IPS-15b (cell line): ENCODE measurements around the gene VSTM2L.

ENCODE experiments used
- H3K27me3 ChIP-seq: one replicate; pipeline ENCODE4 v1.6.1; 2013; ENCODE audit warnings: low read length; ENCODE audit not compliant: control insufficient read depth, insufficient read depth
- H3K36me3 ChIP-seq: one replicate; pipeline ENCODE4 v1.6.1; 2013; ENCODE audit warnings: low read length; ENCODE audit not compliant: control insufficient read depth, insufficient read depth
- H3K4me1 ChIP-seq: one replicate; pipeline ENCODE4 v1.6.1; 2013; ENCODE audit warnings: mild to moderate bottlenecking, low read length; ENCODE audit not compliant: control insufficient read depth, insufficient read depth
- H3K4me3 ChIP-seq: one replicate; pipeline ENCODE4 v1.5.1; 2013; ENCODE audit warnings: low read depth, low read length
- H3K9ac ChIP-seq: one replicate; pipeline ENCODE4 v1.6.1; 2013; ENCODE audit warnings: low read depth, mild to moderate bottlenecking, low read length
- H3K9me3 ChIP-seq: one replicate; pipeline ENCODE4 v1.6.1; 2013; ENCODE audit warnings: mild to moderate bottlenecking, low read length; ENCODE audit not compliant: control insufficient read depth, insufficient read depth

VSTM2L gene

GRCh38 chr20:37915800-37916570 lies 13.1 kb downstream of the VSTM2L start:
- H3K36me3 ChIP-seq, result no peaks in the 10 kb centered on the region
- peaks cover 8% of the 10 kb centered on the region for H3K4me1 ChIP-seq
- H3K9ac ChIP-seq, result no peak overlapping the region
- H3K4me3 ChIP-seq, result peak overlapping the region; percentile 71
- H3K27me3 ChIP-seq, result peaks cover 11% of the 10 kb centered on the region
- no peaks in the 10 kb centered on the region for H3K9me3 ChIP-seq

DNA sequence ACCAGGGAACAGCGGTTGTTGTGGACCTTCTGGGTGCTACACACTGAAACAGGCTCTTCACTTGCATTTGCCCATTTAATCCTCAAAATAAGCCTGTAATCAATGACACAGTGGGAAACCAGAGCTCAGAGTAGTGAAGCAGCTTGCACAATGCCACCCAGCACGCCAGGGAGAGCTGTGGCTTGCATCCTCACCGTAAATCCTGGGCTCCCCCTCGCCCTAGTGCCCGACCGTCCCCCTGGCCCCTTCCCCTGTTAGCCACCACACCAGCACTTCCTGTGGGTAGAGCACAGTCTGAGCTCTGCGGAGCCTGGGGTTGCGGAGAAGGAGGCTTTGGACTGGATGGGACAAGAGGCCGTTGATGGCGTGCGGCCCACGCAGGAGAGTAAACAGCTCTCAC lies 14.5 kb downstream of the VSTM2L start:
- no peaks in the 10 kb centered on the region for H3K9me3 ChIP-seq
- H3K4me1 ChIP-seq, result no peaks in the 10 kb centered on the region
- no peaks in the 10 kb centered on the region for H3K36me3 ChIP-seq
- no peak overlapping the region for H3K4me3 ChIP-seq
- H3K27me3 ChIP-seq, result peaks cover 10% of the 10 kb centered on the region
- H3K9ac ChIP-seq, result no peak overlapping the region

GRCh38 chr20:37918035-37918434 lies 15.1 kb downstream of the VSTM2L start:
- no peaks in the 10 kb centered on the region for H3K4me1 ChIP-seq
- H3K36me3 ChIP-seq, result no peaks in the 10 kb centered on the region
- no peak overlapping the region for H3K9ac ChIP-seq
- peaks cover 5% of the 10 kb centered on the region for H3K27me3 ChIP-seq
- H3K4me3 ChIP-seq, result no peak overlapping the region
- H3K9me3 ChIP-seq, result no peaks in the 10 kb centered on the region

DNA sequence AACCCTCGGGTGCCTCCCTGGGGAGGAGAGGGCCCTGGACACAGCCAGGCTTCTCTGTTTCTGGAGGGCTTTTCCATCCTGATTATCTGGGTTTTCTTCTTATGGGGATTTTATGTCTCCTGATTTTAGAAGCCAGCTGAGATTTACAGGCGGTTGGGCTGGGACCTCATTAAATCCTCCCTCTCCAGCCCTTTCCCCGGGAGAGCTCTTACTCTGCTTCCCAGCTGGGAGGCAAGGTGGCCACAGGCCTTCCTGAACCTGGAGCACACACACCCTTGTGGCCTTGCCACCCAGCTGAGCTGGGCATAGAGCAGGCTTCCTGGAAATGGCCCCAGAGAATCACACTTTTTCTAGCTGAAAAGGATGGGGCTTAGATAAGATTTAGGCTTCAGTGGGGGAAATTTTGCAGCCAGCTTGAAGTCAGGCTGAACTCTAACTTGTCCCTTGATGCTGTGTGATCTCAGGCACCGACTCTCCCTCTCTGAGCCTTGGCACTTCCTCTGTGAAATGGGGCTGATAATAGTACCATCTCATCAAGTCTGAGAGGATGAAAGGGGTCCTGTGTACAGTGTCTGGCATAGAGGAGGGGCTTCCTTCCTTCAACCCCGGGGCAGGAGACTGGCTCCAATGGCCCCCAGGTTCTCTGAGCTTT lies 16.6 kb downstream of the VSTM2L start:
- peaks cover 4% of the 10 kb centered on the region for H3K27me3 ChIP-seq
- H3K4me1 ChIP-seq, result no peaks in the 10 kb centered on the region
- H3K9ac ChIP-seq, result no peak overlapping the region
- no peaks in the 10 kb centered on the region for H3K9me3 ChIP-seq
- H3K36me3 ChIP-seq, result no peaks in the 10 kb centered on the region
- H3K4me3 ChIP-seq, result no peak overlapping the region

DNA sequence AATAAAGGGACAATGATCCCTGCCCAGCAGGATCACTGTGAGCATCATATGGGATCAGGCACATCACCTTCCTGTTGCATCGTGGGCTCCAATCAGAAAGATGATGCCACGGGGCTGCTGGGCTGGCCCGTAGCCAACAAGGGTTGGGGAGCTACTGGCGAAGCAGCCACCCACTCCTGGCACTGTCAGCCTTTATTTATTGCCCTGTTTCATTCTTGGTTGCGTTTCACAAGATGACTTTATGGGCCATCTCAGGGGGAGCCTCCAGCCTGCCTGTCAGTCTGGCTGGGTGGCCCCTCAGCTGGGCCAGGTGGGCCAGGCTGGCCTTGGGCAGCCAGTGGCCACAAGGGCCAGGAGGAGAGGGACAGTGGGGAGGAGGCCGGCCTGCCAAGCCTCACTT lies 17.3 kb downstream of the VSTM2L start:
- H3K9me3 ChIP-seq, result no peaks in the 10 kb centered on the region
- H3K4me3 ChIP-seq, result no peak overlapping the region
- no peaks in the 10 kb centered on the region for H3K36me3 ChIP-seq
- H3K9ac ChIP-seq, result no peak overlapping the region
- H3K27me3 ChIP-seq, result peaks cover 4% of the 10 kb centered on the region
- H3K4me1 ChIP-seq, result no peaks in the 10 kb centered on the region

- peaks cover 4% of the 10 kb centered on the region for H3K27me3 ChIP-seq
- no peak overlapping the region for H3K4me3 ChIP-seq
- H3K4me1 ChIP-seq, result no peaks in the 10 kb centered on the region
- no peak overlapping the region for H3K9ac ChIP-seq
- no peaks in the 10 kb centered on the region for H3K36me3 ChIP-seq
- H3K9me3 ChIP-seq, result no peaks in the 10 kb centered on the region
Observed at GRCh38 chr20:37920679-37921322, 17.9 kb downstream of the VSTM2L start.

- Histone ChIP-seq H3K9me3 (no peaks in the 10 kb centered on the region), H3K27me3 (peaks cover 4% of the 10 kb centered on the region), H3K9ac (no peak overlapping the region), H3K4me3 (no peak overlapping the region), H3K36me3 (no peaks in the 10 kb centered on the region), H3K4me1 (no peaks in the 10 kb centered on the region)
Observed at GRCh38 chr20:37921341-37921929, 18.5 kb downstream of the VSTM2L start.

GRCh38 chr20:37922016-37922415 lies 19.1 kb downstream of the VSTM2L start:
- Histone ChIP-seq H3K4me3 (no peak overlapping the region), H3K9me3 (no peaks in the 10 kb centered on the region), H3K27me3 (peaks cover 2% of the 10 kb centered on the region), H3K4me1 (no peaks in the 10 kb centered on the region), H3K36me3 (no peaks in the 10 kb centered on the region), H3K9ac (no peak overlapping the region)

GRCh38 chr20:37925265-37926165 lies 22.6 kb downstream of the VSTM2L start:
- Histone ChIP-seq H3K9ac (no peak overlapping the region), H3K36me3 (no peaks in the 10 kb centered on the region), H3K4me3 (no peak overlapping the region), H3K9me3 (no peaks in the 10 kb centered on the region), H3K27me3 (no peaks in the 10 kb centered on the region), H3K4me1 (no peaks in the 10 kb centered on the region)

DNA sequence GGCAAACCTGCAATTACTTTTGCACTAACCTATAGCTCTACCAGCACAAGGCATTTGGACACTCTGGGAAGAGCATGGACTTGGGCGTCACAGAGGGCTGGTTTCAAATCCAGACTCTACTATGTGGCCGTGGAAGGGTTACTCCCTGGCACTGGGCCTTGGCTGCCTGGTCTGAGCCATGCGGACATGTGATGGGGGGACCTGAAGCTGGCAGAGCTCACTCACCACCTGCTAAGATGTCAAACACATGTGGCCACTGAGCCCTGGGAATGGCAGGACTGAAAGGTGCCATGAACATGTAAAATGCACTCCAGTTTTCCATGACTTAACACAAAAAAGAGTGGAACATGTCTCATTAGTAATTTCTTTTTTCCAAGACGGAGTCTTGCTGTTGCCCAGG lies 23.7 kb downstream of the VSTM2L start:
- no peaks in the 10 kb centered on the region for H3K4me1 ChIP-seq
- H3K36me3 ChIP-seq, result no peaks in the 10 kb centered on the region
- H3K9me3 ChIP-seq, result no peaks in the 10 kb centered on the region
- no peaks in the 10 kb centered on the region for H3K27me3 ChIP-seq
- H3K9ac ChIP-seq, result no peak overlapping the region
- H3K4me3 ChIP-seq, result no peak overlapping the region

GRCh38 chr20:37927410-37928095 lies 24.6 kb downstream of the VSTM2L start:
- Histone ChIP-seq H3K4me3 (no peak overlapping the region), H3K9me3 (no peaks in the 10 kb centered on the region), H3K9ac (no peak overlapping the region), H3K36me3 (no peaks in the 10 kb centered on the region), H3K27me3 (no peaks in the 10 kb centered on the region), H3K4me1 (no peaks in the 10 kb centered on the region)
